RWPE2 (cell line): ENCODE measurements around the gene B3GNT2.

Experiments
- ATAC-seq: fragments of 200-7000 bp; cut with Tn5 transposase; 3 replicates; pipeline ENCODE4 v1.9.1; 2021; ENCODE audit warnings: low read depth
- DNase-seq: peaks from one replicate; pipeline ENCODE4 v3.0.0-alpha.2; 2020; ENCODE audit warnings: low spot score
- H3K27ac ChIP-seq: fragments of 450-650 bp; 2 replicates; pipeline ENCODE4 v1.5.1; 2017; ENCODE audit warnings: mild to moderate bottlenecking; ENCODE audit not compliant: poor library complexity, severe bottlenecking
- H3K27me3 ChIP-seq: fragments of 250-450 bp; sonication (Bioruptor Pico); 2 replicates; pipeline ENCODE4 v1.5.1; 2021; ENCODE audit warnings: mild to moderate bottlenecking, moderate library complexity; ENCODE audit not compliant: insufficient read depth, poor library complexity, severe bottlenecking
- H3K36me3 ChIP-seq: fragments of 250-450 bp; sonication (Bioruptor Pico); 2 replicates; pipeline ENCODE4 v1.5.1; 2020; ENCODE audit warnings: low read depth, mild to moderate bottlenecking, moderate library complexity
- H3K4me1 ChIP-seq: fragments of 250-450 bp; sonication (Bioruptor Pico); 2 replicates; pipeline ENCODE4 v1.5.1; 2021; ENCODE audit warnings: mild to moderate bottlenecking, moderate library complexity; ENCODE audit not compliant: insufficient read depth, poor library complexity, severe bottlenecking
- H3K4me3 ChIP-seq: fragments of 250-450 bp; sonication (Bioruptor Pico); 2 replicates; pipeline ENCODE4 v1.5.1; 2021; ENCODE audit warnings: mild to moderate bottlenecking, moderate library complexity; ENCODE audit not compliant: severe bottlenecking
- H3K9me3 ChIP-seq: fragments of 250-450 bp; sonication (Bioruptor Pico); 2 replicates; pipeline ENCODE4 v1.5.1; 2021; ENCODE audit warnings: mild to moderate bottlenecking, moderate library complexity; ENCODE audit not compliant: severe bottlenecking
- CTCF ChIP-seq: fragments of 450-650 bp; IDR thresholded peaks from one replicate; pipeline ENCODE4 v1.5.1; 2017; ENCODE audit warnings: mild to moderate bottlenecking, moderate library complexity; ENCODE audit not compliant: poor library complexity, severe bottlenecking

The B3GNT2 gene

DNA sequence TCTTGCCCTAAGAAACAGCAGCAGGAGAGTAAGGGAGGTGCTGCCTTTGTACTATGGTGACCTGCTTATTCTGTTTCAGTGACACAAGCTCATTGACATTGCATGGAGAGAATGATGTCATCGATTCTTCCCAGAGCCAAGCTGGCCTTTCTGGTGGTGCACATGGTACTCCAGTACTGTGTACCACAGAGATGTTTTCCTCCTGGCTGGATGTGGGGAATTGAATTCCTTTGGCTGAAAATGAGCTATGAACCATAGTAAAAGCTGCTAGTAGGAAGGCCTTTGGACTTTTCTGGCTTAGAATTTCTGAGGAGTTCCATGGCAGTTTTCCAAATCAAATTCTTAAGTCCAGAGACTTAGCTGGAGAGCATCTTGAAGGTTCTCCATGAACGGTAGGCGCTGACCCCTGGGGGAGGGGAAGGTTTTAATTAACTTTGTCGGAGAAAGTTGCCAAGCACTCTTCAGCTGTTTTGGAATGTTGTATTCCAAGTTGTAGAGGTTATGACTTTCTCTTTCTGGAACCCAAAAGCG, 17.1 kb upstream of the B3GNT2 start:
- Histone ChIP-seq H3K36me3 (no peaks in the 10 kb centered on the region), H3K4me1 (no peaks in the 10 kb centered on the region), H3K9me3 (no peaks in the 10 kb centered on the region), H3K4me3 (no peak overlapping the region), H3K27ac (no peak overlapping the region), H3K27me3 (no peaks in the 10 kb centered on the region)
- TF ChIP-seq CTCF: no peak
- DNase-seq (no peak), ATAC-seq (no peak)

- no peak for TF ChIP-seq CTCF
- H3K9me3 ChIP-seq: no peaks in the 10 kb centered on the region
- H3K36me3 ChIP-seq: no peaks in the 10 kb centered on the region
- no peaks in the 10 kb centered on the region for H3K4me1 ChIP-seq
- no peak for DNase-seq
- H3K27me3 ChIP-seq: no peaks in the 10 kb centered on the region
- no peak for ATAC-seq
- H3K27ac ChIP-seq: no peak overlapping the region
- no peak overlapping the region for H3K4me3 ChIP-seq
Measured at GRCh38 chr2:62180975-62181374, 14.9 kb upstream of the B3GNT2 start.

- Histone ChIP-seq H3K9me3 (no peaks in the 10 kb centered on the region), H3K27me3 (no peaks in the 10 kb centered on the region), H3K4me1 (no peaks in the 10 kb centered on the region), H3K27ac (no peak overlapping the region), H3K36me3 (no peaks in the 10 kb centered on the region), H3K4me3 (no peak overlapping the region)
- no peak for ATAC-seq
- TF ChIP-seq CTCF: no peak
- no peak for DNase-seq
Measured at GRCh38 chr2:62181843-62182242, 14.1 kb upstream of the B3GNT2 start.

GRCh38 chr2:62184512-62185230, 11.2 kb upstream of the B3GNT2 start:
- Histone ChIP-seq H3K27ac (no peak overlapping the region), H3K4me3 (no peak overlapping the region), H3K9me3 (no peaks in the 10 kb centered on the region), H3K4me1 (no peaks in the 10 kb centered on the region), H3K27me3 (no peaks in the 10 kb centered on the region), H3K36me3 (no peaks in the 10 kb centered on the region)
- ATAC-seq (no peak), DNase-seq (no peak)
- no peak for TF ChIP-seq CTCF

- DNase-seq: no peak
- TF ChIP-seq CTCF: no peak
- no peak overlapping the region for H3K27ac ChIP-seq
- ATAC-seq: no peak
- no peak overlapping the region for H3K4me3 ChIP-seq
- no peaks in the 10 kb centered on the region for H3K9me3 ChIP-seq
- H3K4me1 ChIP-seq: no peaks in the 10 kb centered on the region
- no peaks in the 10 kb centered on the region for H3K36me3 ChIP-seq
- no peaks in the 10 kb centered on the region for H3K27me3 ChIP-seq
Measured at GRCh38 chr2:62185475-62186155, 10.3 kb upstream of the B3GNT2 start.
